ENCODE results near the gene GK.

GK gene

DNA sequence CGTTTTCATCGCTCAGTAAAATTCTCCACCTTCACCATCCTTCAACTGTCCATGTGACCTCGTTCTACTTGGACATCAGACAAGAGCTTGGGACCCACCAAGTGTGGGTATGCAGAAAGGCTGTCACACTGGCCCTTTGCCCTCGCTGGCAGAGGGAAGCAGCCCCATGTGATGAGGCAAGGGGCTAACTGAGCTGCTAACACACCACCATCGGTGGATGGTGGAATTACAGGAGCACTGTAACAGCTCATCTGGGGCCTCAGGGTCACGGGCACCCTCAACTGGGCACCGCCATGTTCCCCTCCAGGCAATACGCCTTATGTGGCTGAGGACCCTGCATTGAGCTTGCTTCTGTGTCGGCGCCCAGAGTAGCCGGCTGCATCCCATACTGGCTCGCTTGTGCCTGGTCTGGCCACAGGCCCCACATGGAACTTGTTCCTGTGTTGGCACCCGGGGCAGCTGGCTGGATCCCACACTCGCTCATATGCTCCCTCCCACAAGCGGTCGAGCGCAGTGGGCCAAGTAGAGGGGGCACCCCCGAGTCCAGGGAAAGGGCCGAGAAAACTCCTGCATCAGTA lies 126.3 kb downstream of the GK start:
- DNase-seq (ENCODE audit: low read depth, low spot score), result no peak
- TF ChIP-seq, protein P1, sequence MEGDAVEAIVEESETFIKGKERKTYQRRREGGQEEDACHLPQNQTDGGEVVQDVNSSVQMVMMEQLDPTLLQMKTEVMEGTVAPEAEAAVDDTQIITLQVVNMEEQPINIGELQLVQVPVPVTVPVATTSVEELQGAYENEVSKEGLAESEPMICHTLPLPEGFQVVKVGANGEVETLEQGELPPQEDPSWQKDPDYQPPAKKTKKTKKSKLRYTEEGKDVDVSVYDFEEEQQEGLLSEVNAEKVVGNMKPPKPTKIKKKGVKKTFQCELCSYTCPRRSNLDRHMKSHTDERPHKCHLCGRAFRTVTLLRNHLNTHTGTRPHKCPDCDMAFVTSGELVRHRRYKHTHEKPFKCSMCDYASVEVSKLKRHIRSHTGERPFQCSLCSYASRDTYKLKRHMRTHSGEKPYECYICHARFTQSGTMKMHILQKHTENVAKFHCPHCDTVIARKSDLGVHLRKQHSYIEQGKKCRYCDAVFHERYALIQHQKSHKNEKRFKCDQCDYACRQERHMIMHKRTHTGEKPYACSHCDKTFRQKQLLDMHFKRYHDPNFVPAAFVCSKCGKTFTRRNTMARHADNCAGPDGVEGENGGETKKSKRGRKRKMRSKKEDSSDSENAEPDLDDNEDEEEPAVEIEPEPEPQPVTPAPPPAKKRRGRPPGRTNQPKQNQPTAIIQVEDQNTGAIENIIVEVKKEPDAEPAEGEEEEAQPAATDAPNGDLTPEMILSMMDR (IDR thresholded peaks at IDR 0.05; ENCODE audit: insufficient read depth, low read length, missing control alignments), result no peak
- H3K4me3 ChIP-seq (ENCODE audit: low read depth, low read length), result no peak overlapping the region
- POLR2A ChIA-PET, result no interaction called here
- CTCF ChIA-PET, result no interaction called here

All from AG04449 (cell line).